ENCODE results near the gene TRERF1.

Gene TRERF1

GRCh38 chr6:42302411-42302810 lies 149.3 kb downstream of the TRERF1 start:
- DNase-seq (ENCODE audit: low spot score) = no peak

- no peak for DNase-seq (ENCODE audit: low spot score)
Measured at GRCh38 chr6:42301986-42302385, 149.7 kb downstream of the TRERF1 start.

- no peak for DNase-seq (ENCODE audit: low spot score)
Measured at GRCh38 chr6:42300701-42301100, 151.0 kb downstream of the TRERF1 start.

GRCh38 chr6:42300185-42300584 lies 151.5 kb downstream of the TRERF1 start:
- no peak for DNase-seq (ENCODE audit: low spot score)

- DNase-seq (ENCODE audit: low spot score) = no peak
Measured at GRCh38 chr6:42297661-42298060, 154.1 kb downstream of the TRERF1 start.

- no peak for DNase-seq (ENCODE audit: low spot score)
Measured at GRCh38 chr6:42296614-42297013, 155.1 kb downstream of the TRERF1 start.

GRCh38 chr6:42295677-42296076 lies 156.0 kb downstream of the TRERF1 start:
- DNase-seq (ENCODE audit: low spot score) = no peak

GRCh38 chr6:42295181-42295580 lies 156.5 kb downstream of the TRERF1 start:
- DNase-seq (ENCODE audit: low spot score) = no peak

GRCh38 chr6:42294759-42295158 lies 157.0 kb downstream of the TRERF1 start:
- peak; percentile 74 for DNase-seq (ENCODE audit: low spot score)

GRCh38 chr6:42293386-42293977 lies 158.2 kb downstream of the TRERF1 start:
- no peak for DNase-seq (ENCODE audit: low spot score)

GRCh38 chr6:42292004-42292740 lies 159.6 kb downstream of the TRERF1 start:
- peak; percentile 80 for DNase-seq (ENCODE audit: low spot score)

GRCh38 chr6:42287756-42288155 lies 164.0 kb downstream of the TRERF1 start:
- DNase-seq (ENCODE audit: low spot score) = no peak

GRCh38 chr6:42281570-42281969 lies 170.2 kb downstream of the TRERF1 start:
- DNase-seq (ENCODE audit: low spot score) = no peak

GRCh38 chr6:42280966-42281533 lies 170.7 kb downstream of the TRERF1 start:
- no peak for DNase-seq (ENCODE audit: low spot score)

GRCh38 chr6:42279966-42280629 lies 171.6 kb downstream of the TRERF1 start:
- peak; percentile 45 for DNase-seq (ENCODE audit: low spot score)

- DNase-seq (ENCODE audit: low spot score) = peak; percentile 77
Measured at GRCh38 chr6:42279144-42279781, 172.5 kb downstream of the TRERF1 start.

GRCh38 chr6:42278131-42278853 lies 173.4 kb downstream of the TRERF1 start:
- no peak for DNase-seq (ENCODE audit: low spot score)

- DNase-seq (ENCODE audit: low spot score) = no peak
Measured at GRCh38 chr6:42276034-42276890, 175.5 kb downstream of the TRERF1 start.

- no peak for DNase-seq (ENCODE audit: low spot score)
Measured at GRCh38 chr6:42275376-42276033, 176.2 kb downstream of the TRERF1 start.

- no peak for DNase-seq (ENCODE audit: low spot score)
Measured at GRCh38 chr6:42274898-42275297, 176.8 kb downstream of the TRERF1 start.

Measured in AG08395 (cell line).